ENCODE data around the gene CNTN5. TPM values are rescaled to one million over a fixed set of nuclear protein-coding genes. Genes with fewer than 3 reads are reported as not detected.

Gene CNTN5
- total and polyA plus RNA-seq, 2 donors (not counting 1 experiment from before 2014, with no cell fraction given) = not detected

DNA sequence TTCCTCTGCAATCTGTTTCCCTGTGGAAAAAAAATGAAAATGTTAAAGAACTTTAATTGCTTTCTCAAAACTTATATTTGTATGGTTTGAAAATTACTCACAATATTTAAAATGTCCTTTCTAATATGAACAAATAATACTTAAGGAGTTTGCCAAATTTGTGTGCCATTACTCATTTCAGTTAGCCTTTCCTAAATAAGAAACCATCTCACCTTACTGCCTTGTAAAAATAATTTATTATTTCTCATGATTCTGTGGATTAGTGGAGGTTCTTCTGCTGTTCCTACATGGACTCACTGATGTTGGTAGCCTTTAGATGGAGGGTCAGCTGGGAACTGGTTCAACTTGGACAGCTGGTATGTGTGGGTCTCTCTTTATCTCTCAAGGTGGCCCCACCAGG, 428.6 kb downstream of the CNTN5 start:
- H4K20me1 ChIP-seq (ENCODE audit: control insufficient read depth, insufficient read depth, low read length, poor library complexity, severe bottlenecking) = no peaks in the 10 kb centered on the region
- H3K9me3 ChIP-seq (ENCODE audit: control extremely low read depth in 1 of 3, control insufficient read depth in 2 of 3, insufficient read depth in 1 of 3, low read length in 2 of 3) = no peaks in the 10 kb centered on the region
- no peaks in the 10 kb centered on the region for H3K4me1 ChIP-seq (ENCODE audit: control insufficient read depth in 2 of 2, insufficient read depth in 2 of 2, low read length in 2 of 2)
- H3K79me2 ChIP-seq (ENCODE audit: control insufficient read depth, insufficient read depth, low read length) = no peaks in the 10 kb centered on the region
- H2AFZ ChIP-seq (ENCODE audit: insufficient read depth, low read depth, low read length, poor library complexity, severe bottlenecking) = no peak overlapping the region
- no peak overlapping the region for H3K4me2 ChIP-seq (replicated peaks; ENCODE audit: low read depth, low read length, poor library complexity, severe bottlenecking)
- H3K27me3 ChIP-seq (replicated peaks in 1 of 4; ENCODE audit: control extremely low read depth in 1 of 4, control insufficient read depth in 3 of 4, insufficient read depth in 4 of 4, low read length in 3 of 4) = no peaks in the 10 kb centered on the region
- no peak for ATAC-seq (ENCODE audit: low read depth)
- CTCF ChIA-PET = no interaction called here
- Mint-ChIP-seq H3K27ac (no peak overlapping the region), H3K9me3 (ENCODE audit: insufficient read depth) (no peaks in the 10 kb centered on the region), H3K4me3 (no peak overlapping the region), H3K4me1 (no peaks in the 10 kb centered on the region), H3K27me3 (no peaks in the 10 kb centered on the region)
- no peak overlapping the region for H3K27ac ChIP-seq (ENCODE audit: low read length in 2 of 2)
- POLR2A ChIA-PET = no interaction called here
- H3K36me3 ChIP-seq (replicated peaks in 1 of 2; ENCODE audit: control extremely low read depth in 1 of 2, control insufficient read depth in 1 of 2, extremely low read depth in 1 of 2, insufficient read depth in 2 of 2, low read length in 1 of 2) = no peaks in the 10 kb centered on the region
- TF ChIP-seq EZH2 (IDR thresholded peaks at IDR 0.05; ENCODE audit: borderline replicate concordance, insufficient read depth, low read depth, low read length, poor library complexity, severe bottlenecking) = no peak
- TF ChIP-seq, protein P1, sequence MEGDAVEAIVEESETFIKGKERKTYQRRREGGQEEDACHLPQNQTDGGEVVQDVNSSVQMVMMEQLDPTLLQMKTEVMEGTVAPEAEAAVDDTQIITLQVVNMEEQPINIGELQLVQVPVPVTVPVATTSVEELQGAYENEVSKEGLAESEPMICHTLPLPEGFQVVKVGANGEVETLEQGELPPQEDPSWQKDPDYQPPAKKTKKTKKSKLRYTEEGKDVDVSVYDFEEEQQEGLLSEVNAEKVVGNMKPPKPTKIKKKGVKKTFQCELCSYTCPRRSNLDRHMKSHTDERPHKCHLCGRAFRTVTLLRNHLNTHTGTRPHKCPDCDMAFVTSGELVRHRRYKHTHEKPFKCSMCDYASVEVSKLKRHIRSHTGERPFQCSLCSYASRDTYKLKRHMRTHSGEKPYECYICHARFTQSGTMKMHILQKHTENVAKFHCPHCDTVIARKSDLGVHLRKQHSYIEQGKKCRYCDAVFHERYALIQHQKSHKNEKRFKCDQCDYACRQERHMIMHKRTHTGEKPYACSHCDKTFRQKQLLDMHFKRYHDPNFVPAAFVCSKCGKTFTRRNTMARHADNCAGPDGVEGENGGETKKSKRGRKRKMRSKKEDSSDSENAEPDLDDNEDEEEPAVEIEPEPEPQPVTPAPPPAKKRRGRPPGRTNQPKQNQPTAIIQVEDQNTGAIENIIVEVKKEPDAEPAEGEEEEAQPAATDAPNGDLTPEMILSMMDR (IDR thresholded peaks at IDR 0.05) = no peak
- intact Hi-C loops (cut with micrococcal nuclease) = no loop called here
- DNase-seq = no peak
- H3K4me3 ChIP-seq (ENCODE audit: control extremely low read depth in 1 of 5, extremely low read depth in 1 of 5, insufficient read depth in 1 of 5, low read depth in 2 of 5, low read length in 4 of 5) = no peak overlapping the region
- H3K9ac ChIP-seq (ENCODE audit: low read length) = no peak overlapping the region

DNA sequence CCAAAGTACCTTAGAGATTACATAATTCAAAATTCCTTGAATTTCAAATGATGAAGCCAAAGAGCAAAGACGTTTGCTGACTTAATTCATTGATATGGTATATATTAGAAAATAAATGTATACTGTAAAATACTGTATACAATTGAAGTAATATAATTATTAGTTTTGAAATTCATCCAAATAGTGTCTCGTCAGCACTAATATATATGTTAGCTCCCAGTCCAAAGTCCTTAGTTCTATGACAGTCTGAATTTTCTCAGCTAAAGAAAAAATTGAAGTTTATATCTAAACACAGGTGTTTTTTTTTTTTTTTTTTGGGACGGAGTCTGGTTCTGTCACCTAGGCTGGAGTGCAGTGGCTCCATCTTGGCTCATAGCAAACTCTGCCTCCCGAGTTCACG, 431.3 kb downstream of the CNTN5 start:
- Histone ChIP-seq H3K4me3 (ENCODE audit: control extremely low read depth in 1 of 5, extremely low read depth in 1 of 5, insufficient read depth in 1 of 5, low read depth in 2 of 5, low read length in 4 of 5) (no peak overlapping the region), H3K27ac (ENCODE audit: low read length in 2 of 2) (no peak overlapping the region), H2AFZ (ENCODE audit: insufficient read depth, low read depth, low read length, poor library complexity, severe bottlenecking) (no peak overlapping the region), H3K4me2 (replicated peaks; ENCODE audit: low read depth, low read length, poor library complexity, severe bottlenecking) (no peak overlapping the region), H3K36me3 (replicated peaks in 1 of 2; ENCODE audit: control extremely low read depth in 1 of 2, control insufficient read depth in 1 of 2, extremely low read depth in 1 of 2, insufficient read depth in 2 of 2, low read length in 1 of 2) (no peaks in the 10 kb centered on the region), H3K9me3 (ENCODE audit: control extremely low read depth in 1 of 3, control insufficient read depth in 2 of 3, insufficient read depth in 1 of 3, low read length in 2 of 3) (no peaks in the 10 kb centered on the region), H4K20me1 (ENCODE audit: control insufficient read depth, insufficient read depth, low read length, poor library complexity, severe bottlenecking) (no peaks in the 10 kb centered on the region), H3K79me2 (ENCODE audit: control insufficient read depth, insufficient read depth, low read length) (no peaks in the 10 kb centered on the region), H3K4me1 (ENCODE audit: control insufficient read depth in 2 of 2, insufficient read depth in 2 of 2, low read length in 2 of 2) (no peaks in the 10 kb centered on the region), H3K9ac (ENCODE audit: low read length) (no peak overlapping the region), H3K27me3 (replicated peaks in 1 of 4; ENCODE audit: control extremely low read depth in 1 of 4, control insufficient read depth in 3 of 4, insufficient read depth in 4 of 4, low read length in 3 of 4) (no peaks in the 10 kb centered on the region)
- ChIA-PET CTCF (no interaction called here), POLR2A (no interaction called here)
- Mint-ChIP-seq H3K9me3 (ENCODE audit: insufficient read depth) (no peaks in the 10 kb centered on the region), H3K4me1 (no peaks in the 10 kb centered on the region), H3K4me3 (no peak overlapping the region), H3K27ac (no peak overlapping the region), H3K27me3 (no peaks in the 10 kb centered on the region)
- TF ChIP-seq, protein P1 (IDR thresholded peaks at IDR 0.05) = no peak
- no peak for TF ChIP-seq EZH2 (IDR thresholded peaks at IDR 0.05; ENCODE audit: borderline replicate concordance, insufficient read depth, low read depth, low read length, poor library complexity, severe bottlenecking)
- DNase-seq (no peak), ATAC-seq (ENCODE audit: low read depth) (no peak)
- intact Hi-C loops (cut with micrococcal nuclease) = no loop called here
- 100% methylated on average over 2 of the region's 5 CpGs for WGBS (ENCODE audit: insufficient coverage)

Measured in B cell (primary cell).